ENCODE results near the gene COL13A1.

The COL13A1 gene

GRCh38 chr10:69953851-69954250 lies 152.1 kb downstream of the COL13A1 start:
- DNase-seq (ENCODE audit: low spot score): no peak
- no peaks in the 10 kb centered on the region for H3K9me3 Mint-ChIP-seq
- no peaks in the 10 kb centered on the region for H3K36me3 Mint-ChIP-seq (ENCODE audit: low read depth)
- H3K4me1 Mint-ChIP-seq (ENCODE audit: low read depth): no peaks in the 10 kb centered on the region
- no peak overlapping the region for H3K4me3 Mint-ChIP-seq
- peaks cover 7% of the 10 kb centered on the region for H3K27me3 Mint-ChIP-seq (ENCODE audit: low read depth)
- no peak overlapping the region for H3K27ac Mint-ChIP-seq

- Mint-ChIP-seq H3K9me3 (no peaks in the 10 kb centered on the region), H3K4me1 (ENCODE audit: low read depth) (no peaks in the 10 kb centered on the region)
Measured at GRCh38 chr10:69955211-69955805, 153.6 kb downstream of the COL13A1 start.

GRCh38 chr10:69955897-69956740 lies 154.4 kb downstream of the COL13A1 start:
- peaks cover 22% of the 10 kb centered on the region for H3K27me3 Mint-ChIP-seq (ENCODE audit: low read depth)
- H3K9me3 Mint-ChIP-seq: no peaks in the 10 kb centered on the region
- H3K27ac Mint-ChIP-seq: no peak overlapping the region
- no peak for DNase-seq (ENCODE audit: low spot score)
- no peak overlapping the region for H3K4me3 Mint-ChIP-seq
- no peaks in the 10 kb centered on the region for H3K36me3 Mint-ChIP-seq (ENCODE audit: low read depth)
- no peaks in the 10 kb centered on the region for H3K4me1 Mint-ChIP-seq (ENCODE audit: low read depth)

More at GRCh38 chr10:69955211-69955805, 153.6 kb downstream of the COL13A1 start:
- H3K27me3 Mint-ChIP-seq (ENCODE audit: low read depth): peaks cover 16% of the 10 kb centered on the region
- no peaks in the 10 kb centered on the region for H3K36me3 Mint-ChIP-seq (ENCODE audit: low read depth)
- H3K4me3 Mint-ChIP-seq: no peak overlapping the region
- DNase-seq (ENCODE audit: low spot score): no peak
- H3K27ac Mint-ChIP-seq: no peak overlapping the region

DNA sequence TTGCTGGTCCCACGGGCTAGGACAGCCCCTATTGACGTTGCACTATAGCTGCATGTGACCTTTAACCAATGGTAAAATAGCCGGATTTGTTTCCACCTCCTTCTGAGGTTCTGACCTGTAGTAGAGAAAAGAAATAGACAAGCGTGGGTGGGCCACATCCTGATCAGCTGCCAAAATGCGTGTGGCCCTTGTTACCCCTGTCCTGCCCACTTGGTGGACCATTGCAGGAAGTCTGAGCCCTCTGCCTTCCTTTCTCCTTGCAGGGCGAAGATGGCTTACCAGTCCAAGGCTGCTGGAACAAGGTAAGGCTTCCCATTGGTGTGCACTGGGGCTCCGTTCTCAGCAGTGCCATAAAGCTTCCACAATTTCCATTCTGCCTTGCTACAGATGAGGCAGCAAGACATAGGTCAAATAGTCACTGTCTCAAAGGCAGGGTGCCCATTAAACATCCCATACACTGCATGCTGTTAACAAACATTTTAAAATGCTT lies 155.1 kb downstream of the COL13A1 start:
- no peak overlapping the region for H3K27ac Mint-ChIP-seq
- no peaks in the 10 kb centered on the region for H3K9me3 Mint-ChIP-seq
- no peak overlapping the region for H3K4me3 Mint-ChIP-seq
- DNase-seq (ENCODE audit: low spot score): no peak
- no peaks in the 10 kb centered on the region for H3K36me3 Mint-ChIP-seq (ENCODE audit: low read depth)
- no peaks in the 10 kb centered on the region for H3K4me1 Mint-ChIP-seq (ENCODE audit: low read depth)
- peaks cover 21% of the 10 kb centered on the region for H3K27me3 Mint-ChIP-seq (ENCODE audit: low read depth)

GRCh38 chr10:69957241-69957885 lies 155.7 kb downstream of the COL13A1 start:
- no peaks in the 10 kb centered on the region for H3K9me3 Mint-ChIP-seq
- H3K4me1 Mint-ChIP-seq (ENCODE audit: low read depth): no peaks in the 10 kb centered on the region
- no peaks in the 10 kb centered on the region for H3K36me3 Mint-ChIP-seq (ENCODE audit: low read depth)
- no peak overlapping the region for H3K27ac Mint-ChIP-seq
- DNase-seq (ENCODE audit: low spot score): no peak
- peaks cover 19% of the 10 kb centered on the region for H3K27me3 Mint-ChIP-seq (ENCODE audit: low read depth)
- no peak overlapping the region for H3K4me3 Mint-ChIP-seq

DNA sequence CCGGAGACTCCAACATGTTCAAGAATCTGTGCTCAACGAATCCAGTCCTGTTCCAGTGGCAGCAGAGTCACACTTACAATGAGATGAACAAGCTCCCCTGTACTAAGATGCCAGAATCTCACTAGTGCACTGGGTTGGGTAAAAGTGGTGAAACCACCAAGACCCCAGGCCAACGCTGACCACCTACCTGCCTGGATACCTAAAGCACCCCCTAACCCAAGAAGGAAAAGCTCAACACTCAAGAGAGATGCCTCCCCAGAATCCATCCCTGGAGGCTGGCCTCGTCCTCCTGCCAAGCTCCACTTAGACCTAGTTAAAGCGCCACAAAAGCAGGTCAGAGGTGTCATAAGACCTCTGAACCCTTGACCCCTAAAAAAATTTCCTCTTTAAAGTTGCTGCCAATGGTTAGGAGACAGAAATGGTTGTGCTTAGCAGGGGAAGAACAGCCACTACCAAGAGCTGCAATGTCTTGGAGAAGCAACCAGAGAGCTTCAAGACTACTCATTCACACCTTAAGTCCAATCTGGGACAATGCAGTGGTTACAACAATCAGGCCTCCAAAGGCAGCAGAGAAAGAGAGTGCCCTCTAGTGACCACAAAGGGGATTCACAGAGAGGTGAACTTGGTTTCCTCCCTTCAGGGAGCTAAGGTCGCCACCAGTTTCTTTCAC lies 156.3 kb downstream of the COL13A1 start:
- no peak overlapping the region for H3K27ac Mint-ChIP-seq
- peaks cover 19% of the 10 kb centered on the region for H3K27me3 Mint-ChIP-seq (ENCODE audit: low read depth)
- no peaks in the 10 kb centered on the region for H3K4me1 Mint-ChIP-seq (ENCODE audit: low read depth)
- no peaks in the 10 kb centered on the region for H3K36me3 Mint-ChIP-seq (ENCODE audit: low read depth)
- no peaks in the 10 kb centered on the region for H3K9me3 Mint-ChIP-seq
- H3K4me3 Mint-ChIP-seq: no peak overlapping the region
- DNase-seq (ENCODE audit: low spot score): no peak

DNA sequence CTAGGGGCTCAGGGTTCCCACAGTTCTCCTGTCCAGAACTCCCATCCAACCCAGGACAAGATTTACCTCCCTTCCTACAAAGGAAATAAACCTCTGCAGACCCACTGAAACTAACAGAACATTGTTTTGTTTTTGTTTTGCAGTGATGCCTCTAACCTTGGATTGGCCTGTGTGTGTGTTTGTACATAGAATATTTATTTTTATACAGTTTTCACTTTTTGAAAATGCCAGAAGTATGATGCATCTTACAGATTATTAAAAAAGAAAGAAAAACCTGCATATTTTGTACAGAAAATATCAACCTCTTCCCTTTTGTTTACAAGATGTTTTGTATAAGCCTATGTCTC lies 156.8 kb downstream of the COL13A1 start:
- no peak for DNase-seq (ENCODE audit: low spot score)
- H3K27me3 Mint-ChIP-seq (ENCODE audit: low read depth): peaks cover 19% of the 10 kb centered on the region
- no peak overlapping the region for H3K27ac Mint-ChIP-seq
- H3K4me3 Mint-ChIP-seq: no peak overlapping the region
- H3K4me1 Mint-ChIP-seq (ENCODE audit: low read depth): no peaks in the 10 kb centered on the region
- no peaks in the 10 kb centered on the region for H3K36me3 Mint-ChIP-seq (ENCODE audit: low read depth)
- H3K9me3 Mint-ChIP-seq: no peaks in the 10 kb centered on the region

DNA sequence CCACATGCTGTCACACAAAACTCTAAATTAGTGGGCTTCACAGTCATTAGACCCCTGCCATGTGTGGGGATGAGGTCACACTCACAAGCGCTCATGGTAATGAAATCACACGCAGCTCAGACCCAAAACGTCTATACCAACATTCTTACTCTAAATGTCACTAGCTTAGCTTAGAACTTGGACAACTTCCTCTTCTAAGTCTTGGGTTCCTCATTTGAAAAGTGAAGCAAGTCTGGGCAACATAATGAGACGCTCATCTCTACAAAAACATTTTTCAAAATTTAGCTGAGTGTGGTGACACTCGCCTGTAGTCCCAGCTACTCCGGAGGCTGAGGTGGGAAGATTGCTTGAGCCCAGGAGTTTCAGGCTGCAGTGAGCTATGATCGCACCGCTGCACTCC lies 158.2 kb downstream of the COL13A1 start:
- no peaks in the 10 kb centered on the region for H3K4me1 Mint-ChIP-seq (ENCODE audit: low read depth)
- peaks cover 19% of the 10 kb centered on the region for H3K27me3 Mint-ChIP-seq (ENCODE audit: low read depth)
- no peaks in the 10 kb centered on the region for H3K36me3 Mint-ChIP-seq (ENCODE audit: low read depth)
- no peak overlapping the region for H3K27ac Mint-ChIP-seq
- no peak overlapping the region for H3K4me3 Mint-ChIP-seq
- no peak for DNase-seq (ENCODE audit: low spot score)
- no peaks in the 10 kb centered on the region for H3K9me3 Mint-ChIP-seq

GRCh38 chr10:69960606-69960987 lies 158.9 kb downstream of the COL13A1 start:
- no peak for DNase-seq (ENCODE audit: low spot score)
- Mint-ChIP-seq H3K36me3 (ENCODE audit: low read depth) (no peaks in the 10 kb centered on the region), H3K9me3 (no peaks in the 10 kb centered on the region), H3K4me1 (ENCODE audit: low read depth) (no peaks in the 10 kb centered on the region), H3K27ac (no peak overlapping the region), H3K27me3 (ENCODE audit: low read depth) (peaks cover 19% of the 10 kb centered on the region), H3K4me3 (no peak overlapping the region)

DNA sequence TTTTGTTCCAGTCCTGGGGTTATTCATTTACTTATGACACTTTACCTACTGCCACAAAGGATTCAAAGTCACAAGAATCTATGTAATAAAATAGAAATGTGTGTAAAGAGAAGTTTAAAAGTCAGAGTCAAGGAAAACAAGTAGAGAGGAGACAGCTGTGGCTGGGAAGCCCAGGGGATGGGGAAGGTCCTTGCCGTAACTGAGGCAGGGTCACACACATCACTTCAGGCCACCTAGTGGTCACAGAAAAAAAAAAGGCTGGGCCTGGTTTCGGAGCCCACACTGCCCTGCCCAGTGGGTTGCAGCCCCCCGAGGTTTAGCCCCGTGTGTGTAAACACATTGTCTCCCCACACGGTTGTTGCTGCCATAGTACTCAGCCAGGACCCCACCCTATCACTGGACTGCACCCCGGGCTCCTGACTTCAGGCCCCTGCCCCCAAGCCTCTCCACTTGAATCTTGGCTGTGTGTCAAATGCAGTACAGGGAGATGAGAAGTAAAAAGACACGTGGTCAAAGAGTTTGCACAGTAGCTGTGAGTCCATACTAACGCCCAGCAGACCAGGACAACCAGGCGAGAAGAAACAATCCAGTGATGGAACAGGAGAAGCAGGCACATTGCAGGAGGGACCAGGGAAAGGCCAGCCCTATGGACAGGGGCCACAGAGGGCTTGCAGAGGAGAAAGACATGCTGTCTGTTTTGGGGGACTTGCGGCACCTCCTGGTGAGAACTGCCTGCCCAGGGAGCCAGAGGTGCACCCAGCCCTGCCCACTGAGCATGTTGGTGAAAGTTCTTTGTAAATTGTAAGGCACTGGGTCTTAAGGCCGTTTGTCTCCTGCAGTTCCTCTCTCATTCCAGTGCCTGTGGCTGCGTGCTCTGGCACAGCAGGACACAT lies 159.5 kb downstream of the COL13A1 start:
- no peak for DNase-seq (ENCODE audit: low spot score)
- no peak overlapping the region for H3K4me3 Mint-ChIP-seq
- no peaks in the 10 kb centered on the region for H3K9me3 Mint-ChIP-seq
- no peak overlapping the region for H3K27ac Mint-ChIP-seq
- no peaks in the 10 kb centered on the region for H3K4me1 Mint-ChIP-seq (ENCODE audit: low read depth)
- no peaks in the 10 kb centered on the region for H3K36me3 Mint-ChIP-seq (ENCODE audit: low read depth)
- H3K27me3 Mint-ChIP-seq (ENCODE audit: low read depth): peaks cover 19% of the 10 kb centered on the region

DNA sequence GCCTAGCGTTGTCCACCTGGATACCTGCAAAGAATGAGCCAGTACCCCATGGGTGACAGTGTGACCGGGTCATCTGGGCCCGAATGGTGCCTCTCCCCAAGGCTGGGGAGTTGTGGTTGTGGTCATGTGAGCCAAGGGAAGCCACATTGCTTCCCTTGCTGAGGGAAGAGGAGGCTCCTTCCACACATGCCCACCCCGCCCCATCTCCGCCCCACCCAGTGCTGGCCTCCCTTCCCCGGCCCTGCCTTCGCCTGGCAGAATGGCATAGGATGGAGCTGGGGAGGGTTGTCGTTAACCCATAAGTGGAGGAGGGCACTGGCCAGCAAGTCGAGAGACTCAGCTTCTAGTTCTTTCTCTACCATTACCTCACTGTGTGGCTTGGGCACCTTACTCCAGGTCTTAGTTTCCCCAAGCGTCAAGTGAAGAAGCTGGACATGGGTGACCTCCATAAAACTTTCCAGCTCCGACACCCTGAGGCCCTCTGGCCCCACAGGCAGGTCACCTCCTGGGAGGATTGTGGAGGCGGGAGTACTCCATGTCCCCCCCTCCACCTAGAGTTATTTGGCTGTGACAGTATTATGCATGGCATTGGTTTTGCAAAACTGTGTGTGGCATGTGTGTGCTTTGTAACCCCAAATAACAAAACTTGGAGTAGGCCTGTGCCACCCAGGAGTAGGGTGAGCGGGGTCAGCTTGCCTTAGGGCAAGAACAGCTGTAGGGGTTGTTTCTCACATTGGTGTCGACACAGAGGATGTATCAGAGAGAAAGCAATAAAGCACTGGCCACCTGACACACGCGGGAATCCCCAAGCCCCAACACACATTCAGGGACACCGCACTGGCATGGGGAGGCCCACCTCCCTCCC lies 160.4 kb downstream of the COL13A1 start:
- H3K27ac Mint-ChIP-seq: no peak overlapping the region
- no peak for DNase-seq (ENCODE audit: low spot score)
- no peaks in the 10 kb centered on the region for H3K4me1 Mint-ChIP-seq (ENCODE audit: low read depth)
- no peaks in the 10 kb centered on the region for H3K9me3 Mint-ChIP-seq
- H3K4me3 Mint-ChIP-seq: no peak overlapping the region
- no peaks in the 10 kb centered on the region for H3K36me3 Mint-ChIP-seq (ENCODE audit: low read depth)
- peaks cover 19% of the 10 kb centered on the region for H3K27me3 Mint-ChIP-seq (ENCODE audit: low read depth)

DNA sequence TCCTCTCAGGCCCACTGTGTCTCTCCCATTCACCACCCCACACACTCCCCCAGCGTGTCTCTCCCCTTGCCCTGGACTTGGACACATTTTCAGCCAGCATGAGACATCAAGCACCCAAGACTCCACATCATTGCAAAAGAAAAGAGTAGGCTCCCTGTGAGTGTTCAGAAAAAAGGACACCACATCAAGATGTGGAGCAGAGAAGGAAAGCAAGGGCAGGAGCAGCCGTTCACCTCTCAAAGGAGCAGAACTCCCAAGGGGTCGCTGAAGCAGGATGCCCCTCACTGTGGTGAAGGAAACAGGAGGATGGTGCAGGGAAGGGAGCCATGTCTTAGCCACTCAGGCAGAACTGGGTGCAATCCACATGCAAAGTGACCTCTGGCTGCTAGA lies 161.0 kb downstream of the COL13A1 start:
- Mint-ChIP-seq H3K36me3 (ENCODE audit: low read depth) (no peaks in the 10 kb centered on the region), H3K4me3 (no peak overlapping the region), H3K9me3 (no peaks in the 10 kb centered on the region), H3K27ac (no peak overlapping the region), H3K4me1 (ENCODE audit: low read depth) (no peaks in the 10 kb centered on the region), H3K27me3 (ENCODE audit: low read depth) (peaks cover 19% of the 10 kb centered on the region)
- no peak for DNase-seq (ENCODE audit: low spot score)
